Parathyroid adenoma (tissue), 2 donors: Measurements from ENCODE around the gene RBM25.

Experiments used
- H2AFZ ChIP-seq: fragments of 300-600 bp; sonication (generic); one replicate; pipeline ENCODE4 v1.7.0; 2017; ENCODE audit warnings: antibody characterized with exemption, mild to moderate bottlenecking
- H3K27ac ChIP-seq: fragments of 300-600 bp; sonication (generic); one replicate; pipeline ENCODE4 v1.7.0; 2017
- H3K27me3 ChIP-seq: fragments of 300-600 bp; sonication (generic); one replicate; pipeline ENCODE4 v1.7.0; 2017; ENCODE audit warnings: low read length; ENCODE audit not compliant: control insufficient read depth, insufficient read depth
- H3K36me3 ChIP-seq: fragments of 300-600 bp; sonication (generic); one replicate; pipeline ENCODE4 v1.7.0; 2017; ENCODE audit warnings: low read length; ENCODE audit not compliant: control insufficient read depth, insufficient read depth
- H3K4me1 ChIP-seq: fragments of 300-600 bp; sonication (generic); one replicate; pipeline ENCODE4 v1.7.0; 2017; ENCODE audit warnings: control low read depth
- H3K4me2 ChIP-seq: fragments of 300-600 bp; sonication (generic); one replicate; pipeline ENCODE4 v1.7.0; 2017; ENCODE audit warnings: low read length
- H3K4me3 ChIP-seq: fragments of 300-600 bp; sonication (generic); one replicate; pipeline ENCODE4 v1.7.0; 2017; ENCODE audit warnings: low read depth, low read length
- H3K79me2 ChIP-seq: fragments of 300-600 bp; sonication (generic); one replicate; pipeline ENCODE4 v1.7.0; 2017; ENCODE audit warnings: control low read depth
- H3K9ac ChIP-seq: fragments of 300-600 bp; sonication (generic); one replicate; pipeline ENCODE4 v1.7.0; 2017; ENCODE audit warnings: mild to moderate bottlenecking
- H3K9me3 ChIP-seq: fragments of 300-600 bp; sonication (generic); one replicate; pipeline ENCODE4 v1.7.0; 2017; ENCODE audit warnings: low read length; ENCODE audit not compliant: control insufficient read depth
- CTCF ChIP-seq: fragments of 300-600 bp; sonication (generic); IDR thresholded peaks from one replicate; pipeline ENCODE4 v1.7.0; 2017; ENCODE audit warnings: antibody characterized with exemption, mild to moderate bottlenecking
- donor health status: primary hyperparathyroidism.

RBM25 gene

GRCh38 chr14:73124180-73124894, 66.0 kb downstream of the RBM25 start:
- Histone ChIP-seq H3K79me2 (no peaks in the 10 kb centered on the region), H3K27ac (no peak overlapping the region), H3K9ac (no peak overlapping the region), H3K9me3 (no peaks in the 10 kb centered on the region), H3K4me3 (no peak overlapping the region), H3K27me3 (no peaks in the 10 kb centered on the region), H3K4me2 (no peak overlapping the region), H2AFZ (no peak overlapping the region), H3K36me3 (no peaks in the 10 kb centered on the region), H3K4me1 (no peaks in the 10 kb centered on the region)
- TF ChIP-seq CTCF, result no peak

- no peak for TF ChIP-seq CTCF
- Histone ChIP-seq H3K9ac (no peak overlapping the region), H3K4me2 (no peak overlapping the region), H3K4me1 (no peaks in the 10 kb centered on the region), H3K36me3 (no peaks in the 10 kb centered on the region), H2AFZ (no peak overlapping the region), H3K27ac (no peak overlapping the region), H3K4me3 (no peak overlapping the region), H3K9me3 (no peaks in the 10 kb centered on the region), H3K79me2 (no peaks in the 10 kb centered on the region), H3K27me3 (no peaks in the 10 kb centered on the region)
Measured at GRCh38 chr14:73125169-73125588, 66.8 kb downstream of the RBM25 start.

- no peak overlapping the region for H3K9ac ChIP-seq
- TF ChIP-seq CTCF, result no peak
- H3K27me3 ChIP-seq, result no peaks in the 10 kb centered on the region
- H3K27ac ChIP-seq, result no peak overlapping the region
- no peak overlapping the region for H2AFZ ChIP-seq
- no peaks in the 10 kb centered on the region for H3K4me1 ChIP-seq
- no peaks in the 10 kb centered on the region for H3K9me3 ChIP-seq
- H3K79me2 ChIP-seq, result no peaks in the 10 kb centered on the region
- H3K36me3 ChIP-seq, result no peaks in the 10 kb centered on the region
- no peak overlapping the region for H3K4me3 ChIP-seq
- no peak overlapping the region for H3K4me2 ChIP-seq
Measured at GRCh38 chr14:73125746-73126145, 67.4 kb downstream of the RBM25 start.

- Histone ChIP-seq H3K27me3 (no peaks in the 10 kb centered on the region), H3K79me2 (peaks cover 15% of the 10 kb centered on the region), H3K9me3 (no peaks in the 10 kb centered on the region), H3K4me2 (no peak overlapping the region), H3K4me1 (no peaks in the 10 kb centered on the region), H3K36me3 (no peaks in the 10 kb centered on the region), H3K4me3 (no peak overlapping the region), H3K9ac (no peak overlapping the region), H2AFZ (no peak overlapping the region), H3K27ac (no peak overlapping the region)
- TF ChIP-seq CTCF, result no peak
Measured at GRCh38 chr14:73133795-73134194, 75.5 kb downstream of the RBM25 start.

- peak overlapping the region; percentile 77 for H3K27ac ChIP-seq
- H3K4me3 ChIP-seq, result peak overlapping the region; percentile 94
- H3K4me2 ChIP-seq, result peak overlapping the region; percentile 98
- H2AFZ ChIP-seq, result peak overlapping the region; percentile 94
- peaks cover 27% of the 10 kb centered on the region for H3K79me2 ChIP-seq
- no peaks in the 10 kb centered on the region for H3K9me3 ChIP-seq
- H3K36me3 ChIP-seq, result no peaks in the 10 kb centered on the region
- H3K27me3 ChIP-seq, result no peaks in the 10 kb centered on the region
- no peaks in the 10 kb centered on the region for H3K4me1 ChIP-seq
- TF ChIP-seq CTCF, result no peak
- no peak overlapping the region for H3K9ac ChIP-seq
Measured at GRCh38 chr14:73136085-73136386, 77.7 kb downstream of the RBM25 start.
